GM19397 (cell line): ENCODE results near the gene UTP25.
"Not testable (repeated sequence)": the region's sequence is repeated elsewhere in the genome, so short reads cannot be mapped to it uniquely, and the experiment has no call there.

ENCODE experiments used
- ATAC-seq: cut with Tn5 transposase; IDR thresholded peaks from one replicate; pipeline ENCODE4 v1.9.1; 2021; ENCODE audit warnings: mild to moderate bottlenecking, moderate library complexity; ENCODE audit not compliant: unreplicated experiment

UTP25 gene

DNA sequence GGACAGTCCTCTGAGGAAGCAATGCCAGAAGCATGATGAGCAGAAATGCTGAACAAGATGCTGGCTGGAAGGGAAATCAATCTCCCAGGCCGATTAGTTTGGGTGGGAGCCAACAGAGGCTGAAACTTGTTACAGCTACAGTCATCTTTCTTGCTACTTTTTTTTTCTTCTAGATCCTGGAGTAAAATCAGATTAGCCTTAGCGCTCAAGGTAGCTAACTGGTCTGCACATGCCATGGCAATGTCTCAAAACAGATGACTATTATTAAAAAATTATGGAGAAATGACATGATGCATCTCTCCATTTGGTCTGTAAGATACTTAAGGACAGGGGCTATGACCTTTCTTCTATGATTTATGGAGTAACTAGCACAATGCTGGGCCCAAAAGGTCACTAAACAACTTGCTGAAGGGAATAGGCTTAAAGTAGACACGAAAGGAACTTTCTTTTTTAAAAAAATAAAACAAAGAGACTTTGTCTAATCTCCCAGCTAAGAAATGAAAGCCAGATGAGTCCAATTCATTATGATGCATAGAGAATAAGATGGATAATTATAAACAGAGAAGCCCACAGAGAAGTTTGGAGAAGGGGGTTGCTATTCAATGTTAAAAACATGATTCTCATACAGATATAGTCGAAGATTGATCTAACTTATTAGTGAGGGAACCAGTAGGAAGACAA, 42.5 kb downstream of the UTP25 start:
- no peak for ATAC-seq

DNA sequence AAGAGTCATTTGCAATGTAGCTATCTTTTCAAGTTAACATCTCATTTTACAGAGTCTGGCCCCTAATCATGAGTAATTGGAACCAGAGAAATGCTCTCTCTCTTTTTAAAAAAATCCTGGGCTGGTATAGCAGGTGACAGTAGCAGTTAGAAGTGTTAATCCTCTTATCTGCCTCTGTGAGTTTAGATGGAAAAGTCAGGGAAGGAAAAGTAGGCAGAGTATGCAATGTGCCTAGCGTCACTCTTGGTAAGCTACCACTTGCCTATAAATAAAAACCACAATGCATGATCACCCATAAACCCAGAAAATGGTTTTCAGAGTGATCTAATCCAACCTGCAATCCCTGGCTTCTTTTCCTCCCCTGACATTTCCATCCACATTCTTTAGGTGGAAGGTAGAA, 43.2 kb downstream of the UTP25 start:
- ATAC-seq: no peak

DNA sequence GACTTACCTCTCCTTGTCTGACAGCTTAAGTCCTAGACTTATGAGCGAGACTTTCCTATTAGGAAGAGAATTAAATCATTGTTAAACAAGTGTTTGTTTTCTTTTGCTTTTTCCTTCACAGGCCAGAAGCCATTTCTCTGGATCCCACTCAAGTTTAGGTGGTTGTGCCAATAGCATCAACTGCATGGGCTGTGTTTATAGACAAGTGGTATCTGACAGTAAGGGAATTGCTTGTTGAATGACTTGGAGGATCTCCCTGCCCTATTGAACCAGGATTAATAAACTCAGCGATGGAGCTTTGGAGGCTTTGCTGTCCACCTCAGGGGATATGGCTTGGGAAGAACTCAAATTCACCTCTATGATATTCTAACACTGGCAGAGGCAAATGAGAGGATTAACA, 43.7 kb downstream of the UTP25 start:
- no peak for ATAC-seq

DNA sequence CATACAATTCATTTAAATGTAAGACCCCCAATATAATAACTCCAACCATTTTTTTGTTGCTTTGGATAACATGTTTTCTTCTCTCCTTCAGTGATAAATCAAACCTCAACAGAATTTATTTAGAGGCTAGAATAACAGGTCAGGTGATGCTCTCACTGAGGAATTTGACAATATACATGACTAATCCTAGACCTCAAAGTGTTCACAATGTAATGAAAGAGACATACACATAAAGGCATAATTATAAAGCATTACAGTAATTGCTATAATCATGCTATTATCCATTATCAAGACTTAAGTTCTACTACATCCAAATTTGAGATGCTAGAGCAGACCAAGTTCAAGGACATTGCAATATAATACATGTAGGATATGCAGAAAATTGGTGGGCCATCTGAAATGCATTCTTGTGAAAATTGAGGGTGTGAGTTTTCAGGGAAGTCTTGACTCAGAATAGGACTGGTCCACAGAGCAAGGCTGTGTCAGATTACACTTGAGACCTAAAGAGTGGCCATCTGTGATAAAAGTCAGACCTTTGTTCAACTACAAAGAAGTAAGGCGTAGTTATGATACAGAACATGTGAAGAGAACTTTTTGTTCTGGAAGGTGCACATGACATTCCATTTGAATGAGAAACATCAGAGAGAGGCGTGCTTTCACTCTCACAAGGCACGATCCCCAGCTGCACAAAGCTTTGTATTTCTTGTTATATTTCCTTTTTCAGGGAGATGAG, 45.5 kb downstream of the UTP25 start:
- ATAC-seq: no peak

DNA sequence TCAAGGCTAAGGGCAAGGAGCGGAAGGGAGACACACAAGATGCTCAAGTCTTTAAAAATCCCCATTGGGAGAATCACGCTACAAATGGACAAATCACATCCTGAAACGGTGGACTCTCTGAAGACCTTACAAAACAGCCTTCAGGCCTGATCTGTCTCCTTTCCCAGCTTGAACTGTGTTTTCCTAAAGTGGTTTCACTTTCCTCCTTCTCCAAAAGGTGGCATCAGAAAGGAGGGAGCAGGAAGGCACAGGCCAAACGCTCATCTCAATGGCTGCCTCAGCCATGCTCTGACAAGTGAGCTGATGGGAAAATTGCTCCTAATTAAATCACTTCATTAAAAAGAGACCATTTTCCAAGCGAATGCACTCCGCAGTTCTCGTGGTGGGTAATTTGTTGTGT, 47.7 kb downstream of the UTP25 start:
- no peak for ATAC-seq

DNA sequence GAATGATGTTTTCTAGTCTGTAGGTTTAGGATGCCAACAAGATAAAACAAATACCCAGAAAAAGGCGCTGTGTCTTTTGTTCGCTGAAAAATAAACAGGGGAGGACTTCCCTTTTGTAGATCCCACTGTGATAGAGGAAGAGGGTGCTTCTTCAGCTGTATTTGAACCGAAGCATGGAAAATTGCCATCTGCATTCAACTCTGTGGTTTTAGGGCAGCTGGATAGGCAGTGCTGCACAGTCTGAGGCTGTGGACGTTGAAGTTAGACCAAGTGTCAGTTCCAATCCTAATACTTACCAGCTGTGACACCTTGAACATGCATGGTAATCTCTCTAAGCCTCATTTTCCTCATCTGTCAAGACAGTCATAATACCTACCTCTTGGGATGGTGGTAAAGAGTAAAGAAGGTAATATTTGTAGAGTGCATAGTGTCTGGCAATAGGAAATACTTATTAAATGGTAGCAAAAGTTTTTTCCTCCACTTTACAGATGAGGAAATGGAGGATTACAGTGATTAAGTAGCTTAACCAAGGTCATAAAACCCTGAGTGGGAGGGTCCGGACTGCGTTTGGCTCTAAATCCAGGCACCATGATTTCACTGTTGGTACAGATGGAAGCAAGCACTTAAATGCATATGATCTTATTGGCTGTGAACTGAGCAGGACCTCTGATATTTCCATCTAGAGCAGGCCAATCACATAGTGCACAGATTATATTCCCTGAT, 48.5 kb downstream of the UTP25 start:
- no peak for ATAC-seq

DNA sequence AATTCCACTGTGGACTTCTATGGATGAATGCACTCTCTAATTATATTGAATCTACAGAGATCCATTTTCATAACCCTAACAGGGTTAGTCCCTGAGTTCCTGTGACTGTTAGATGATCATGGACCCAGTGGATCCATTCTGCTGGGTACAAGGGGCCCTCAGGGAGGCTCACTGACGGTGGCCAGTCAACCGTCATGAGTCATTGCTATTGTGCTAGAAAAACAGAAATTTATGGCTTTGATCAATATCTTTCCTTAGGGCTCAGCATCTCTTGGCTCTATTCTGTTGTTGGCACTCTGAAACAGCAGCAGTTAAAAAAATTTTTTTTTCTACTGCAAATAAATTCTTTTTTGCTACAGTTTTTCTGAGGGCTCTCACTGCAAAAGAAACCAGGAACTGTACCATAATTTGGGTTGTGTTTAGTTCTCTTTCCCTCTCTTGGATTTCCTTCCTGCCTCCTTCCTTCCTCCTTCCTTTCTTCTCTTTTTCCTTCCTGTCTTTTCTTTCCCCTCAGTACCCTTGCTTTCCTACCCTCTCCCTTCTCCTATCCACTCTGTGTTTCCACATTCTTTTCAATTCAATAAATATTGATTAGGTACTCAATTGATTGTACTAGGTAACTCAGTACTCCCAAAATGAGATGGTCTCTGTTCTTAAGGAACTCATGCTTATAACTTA, 49.5 kb downstream of the UTP25 start:
- no peak for ATAC-seq

DNA sequence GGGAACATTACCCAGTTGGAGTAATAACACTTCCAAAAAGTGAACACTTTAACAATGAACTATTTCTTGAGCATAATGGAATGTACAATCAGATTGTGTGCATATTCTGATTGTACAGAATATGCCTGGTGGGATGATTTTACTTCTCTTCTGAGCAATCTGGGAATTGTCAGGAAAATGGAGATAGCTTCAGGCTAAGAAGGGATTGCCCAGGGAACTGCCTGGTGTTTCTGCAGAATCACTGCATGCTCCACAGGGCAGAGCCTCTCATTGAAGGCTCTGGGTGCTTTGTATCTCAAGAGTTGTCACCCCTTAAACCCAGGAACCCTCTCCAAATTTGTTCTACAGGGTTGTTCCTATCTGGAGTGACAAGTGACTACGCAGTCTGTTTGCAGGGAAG, 51.2 kb downstream of the UTP25 start:
- ATAC-seq: no peak

DNA sequence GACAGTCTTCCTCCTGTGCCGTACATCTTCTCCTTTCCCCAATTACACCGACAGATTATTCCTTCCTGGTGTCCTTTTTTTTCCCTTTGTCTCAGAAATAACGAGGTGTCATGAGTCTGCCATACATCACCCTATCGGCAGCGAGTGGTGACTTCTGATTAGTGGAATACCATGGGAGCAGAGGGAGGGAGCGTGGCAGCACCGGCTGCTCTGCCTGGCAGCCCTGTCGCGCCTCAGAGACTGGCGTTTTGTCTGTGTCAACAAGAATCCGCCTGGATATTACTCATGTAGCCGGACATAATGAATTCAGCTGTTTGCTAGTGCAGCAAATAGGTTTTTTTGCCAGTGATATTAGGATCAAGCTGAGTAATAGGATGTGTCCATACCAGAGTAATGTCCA, 51.8 kb downstream of the UTP25 start:
- ATAC-seq: no peak

DNA sequence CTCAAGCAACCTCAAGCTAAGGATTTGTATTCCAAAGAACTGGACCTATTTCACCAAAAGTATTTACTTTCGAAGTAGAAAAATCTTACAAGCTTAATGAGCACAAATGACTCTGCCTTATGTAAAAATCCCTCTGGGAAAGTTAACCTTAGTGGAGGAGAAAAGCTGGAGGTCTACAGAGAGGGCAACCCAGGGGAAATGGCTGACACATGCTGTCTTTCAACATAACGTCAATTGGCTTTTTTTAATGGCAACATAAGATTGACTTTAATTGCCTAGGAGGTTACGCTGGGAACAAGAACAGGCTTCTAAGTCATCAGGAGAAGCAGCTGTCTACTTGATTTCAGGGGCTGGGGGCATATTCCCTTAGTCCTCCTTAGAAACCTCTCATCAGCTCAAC, 52.3 kb downstream of the UTP25 start:
- no peak for ATAC-seq

DNA sequence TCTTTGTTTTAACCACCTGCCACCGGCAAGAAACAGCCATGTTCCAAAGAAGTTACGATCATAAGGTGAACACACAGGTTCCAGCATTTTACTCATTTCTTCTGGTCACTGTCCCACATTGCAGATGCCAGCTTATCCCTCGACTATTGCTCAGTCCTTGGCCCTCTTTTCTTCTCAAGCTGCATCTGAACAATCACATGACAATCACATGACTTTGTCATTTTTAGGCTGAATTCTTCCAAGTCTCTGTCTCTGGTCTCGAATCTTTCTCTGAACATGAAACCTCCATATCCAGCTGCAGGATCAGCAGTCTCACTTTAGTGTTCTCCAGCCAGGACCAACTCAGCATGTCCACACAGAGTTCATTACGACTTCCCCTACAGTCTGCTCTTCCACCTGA, 53.8 kb downstream of the UTP25 start:
- ATAC-seq: no peak

DNA sequence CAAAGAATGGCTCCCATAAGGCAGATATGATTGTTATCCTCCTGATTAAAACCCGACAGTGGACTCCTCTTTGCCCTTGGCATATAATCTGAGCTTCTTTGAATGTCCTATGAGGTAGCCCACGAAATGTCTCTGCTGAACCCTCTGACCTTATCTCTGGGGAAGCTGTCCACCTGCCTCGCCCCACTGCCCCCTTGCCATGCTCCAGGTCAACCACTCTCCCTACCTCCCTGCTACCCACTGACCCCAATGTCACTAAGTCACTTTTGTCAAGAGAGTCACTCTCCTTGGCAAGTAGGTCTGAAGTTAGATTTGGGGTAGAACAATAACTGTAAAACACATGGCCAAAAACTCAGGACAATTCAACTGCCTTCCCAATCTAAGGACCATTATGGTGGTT, 54.5 kb downstream of the UTP25 start:
- ATAC-seq: no peak

DNA sequence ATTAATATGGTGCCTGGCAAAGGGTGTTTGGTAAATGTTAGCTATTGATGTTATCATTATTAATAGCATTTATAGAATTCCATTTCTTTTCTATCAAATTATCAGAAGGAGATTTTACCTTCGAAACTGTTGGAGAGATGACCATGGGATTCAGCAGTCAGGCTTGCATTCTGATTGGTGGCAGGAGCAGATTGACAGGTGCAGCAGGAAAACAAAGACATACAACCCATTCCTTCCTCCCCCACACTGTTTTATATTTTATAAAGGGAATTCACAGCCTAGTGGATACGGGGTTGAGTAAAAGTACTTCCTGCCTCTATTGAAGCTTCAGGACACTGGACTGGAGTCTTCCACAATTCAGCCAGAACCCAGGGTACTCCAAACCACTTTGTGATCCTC, 55.2 kb downstream of the UTP25 start:
- no peak for ATAC-seq

DNA sequence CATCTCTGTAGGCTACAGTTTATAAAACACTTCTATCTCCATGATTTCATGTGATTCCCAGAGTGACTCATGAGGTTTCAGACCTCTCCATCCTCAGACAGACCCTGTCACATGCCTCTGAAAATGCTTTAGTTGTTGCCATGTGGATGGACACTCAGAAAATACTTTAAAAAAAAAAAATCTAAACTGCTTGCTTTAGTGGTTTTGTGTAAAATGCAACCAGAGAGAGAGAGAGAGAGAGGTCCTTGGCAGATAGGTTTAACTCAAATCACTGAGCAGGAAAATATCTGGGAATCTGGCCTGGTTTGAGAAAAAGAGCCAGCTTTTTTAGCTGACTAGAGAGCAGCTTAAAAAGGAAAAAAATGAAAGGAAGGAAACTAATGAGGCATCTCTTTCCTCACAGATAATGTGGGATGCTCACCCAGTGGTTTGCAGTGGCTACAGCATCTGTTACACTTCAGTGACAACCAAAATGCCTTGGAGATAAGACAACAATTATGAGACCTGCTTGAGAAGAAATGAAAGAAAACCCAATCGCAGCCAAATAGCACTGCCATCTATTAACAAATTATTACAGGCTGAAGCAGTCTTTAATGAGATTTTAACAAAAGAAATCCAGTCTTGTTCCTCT, 55.7 kb downstream of the UTP25 start:
- no peak for ATAC-seq

DNA sequence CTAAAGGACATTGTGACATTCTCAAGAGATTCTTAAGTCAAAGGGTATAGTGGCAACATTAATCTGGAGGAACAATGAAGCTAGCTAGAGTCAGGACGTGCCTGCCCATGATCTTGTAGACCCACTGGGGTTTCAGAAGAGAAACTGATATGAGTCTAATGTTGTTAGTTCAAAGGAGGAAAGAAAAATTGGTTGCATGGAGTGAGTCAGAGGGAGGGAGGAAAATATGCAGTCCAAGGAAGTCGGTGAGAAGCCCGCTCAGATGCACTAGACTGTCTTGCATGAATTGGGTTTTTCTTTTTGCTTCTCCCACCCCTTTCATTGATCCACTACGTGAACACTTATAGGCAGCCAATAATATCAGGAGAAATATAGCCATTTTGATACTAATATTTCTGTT, 56.5 kb downstream of the UTP25 start:
- no peak for ATAC-seq

DNA sequence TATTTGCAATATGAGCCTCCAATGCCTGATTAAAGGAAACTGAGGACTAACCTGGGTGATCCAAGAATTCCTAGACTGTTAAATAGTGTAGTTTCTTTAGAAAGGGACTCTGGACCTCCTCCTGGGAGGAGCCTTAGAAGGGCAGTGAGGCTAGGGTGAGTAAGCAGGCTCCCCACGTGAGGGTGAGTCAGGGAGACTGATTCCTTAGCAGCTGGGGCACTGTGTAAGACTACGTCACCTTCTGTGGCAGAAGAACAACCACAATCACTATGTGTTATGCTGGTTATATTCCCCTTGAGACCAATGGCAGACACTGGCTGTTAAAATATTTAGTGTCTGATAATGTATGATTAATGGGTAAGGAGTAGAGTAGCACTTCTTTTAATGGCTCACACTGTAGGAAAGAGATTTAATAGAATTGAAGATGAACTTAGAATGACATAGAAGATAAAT, 56.9 kb downstream of the UTP25 start:
- peak; percentile 71 for ATAC-seq

DNA sequence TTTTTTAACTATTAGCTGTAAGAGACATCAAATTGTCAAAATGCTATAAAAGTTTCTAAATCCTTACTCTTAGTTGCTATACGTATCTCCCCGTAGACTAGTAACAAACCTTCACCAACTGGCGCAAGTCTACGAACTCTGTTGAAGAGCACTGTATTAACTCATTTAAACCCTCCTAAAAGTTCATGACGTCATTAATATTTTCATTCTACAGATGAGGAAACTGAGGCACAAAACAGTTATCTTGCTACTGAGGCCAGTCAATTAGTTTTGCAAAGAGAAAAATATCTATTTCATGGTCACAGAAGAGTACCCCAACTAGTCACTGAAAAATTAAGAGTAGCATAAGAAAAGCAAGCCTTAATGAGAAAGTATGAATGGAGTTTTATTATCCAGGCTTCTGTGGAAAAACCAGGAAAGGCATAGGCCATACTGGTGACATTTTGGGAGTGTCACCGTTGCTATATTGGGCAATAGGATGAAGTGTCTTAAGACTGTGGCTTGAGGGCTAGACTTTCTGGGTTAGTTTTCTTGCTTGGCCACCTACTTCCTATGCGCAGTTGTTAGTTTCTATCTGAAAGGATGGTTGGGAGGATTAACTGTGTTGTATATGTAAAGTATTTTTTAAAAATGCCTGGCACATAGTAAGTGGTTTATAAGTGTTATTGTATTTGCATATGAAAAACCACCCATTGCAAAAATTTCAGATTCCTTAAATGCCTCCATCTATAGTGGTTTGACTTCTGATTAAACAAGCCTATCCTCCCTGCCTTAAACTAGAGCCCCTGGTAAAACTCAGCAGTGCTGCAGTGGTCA, 57.8 kb downstream of the UTP25 start:
- no peak for ATAC-seq

DNA sequence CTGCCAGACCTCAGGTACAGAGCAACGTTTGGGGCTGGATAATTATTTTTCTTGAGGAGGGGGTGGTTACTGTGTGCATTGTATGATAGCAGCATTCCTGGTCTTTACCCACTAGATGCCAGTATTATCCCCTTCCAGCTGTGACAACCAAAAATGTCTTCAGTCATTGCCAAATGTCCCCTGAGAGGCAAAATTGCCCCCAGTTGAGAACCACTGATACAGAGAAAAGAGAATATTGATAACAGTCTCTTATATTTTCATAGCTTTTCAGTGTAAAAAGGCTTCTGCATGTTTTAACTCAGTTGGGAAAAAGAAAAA, 58.4 kb downstream of the UTP25 start:
- no peak for ATAC-seq

DNA sequence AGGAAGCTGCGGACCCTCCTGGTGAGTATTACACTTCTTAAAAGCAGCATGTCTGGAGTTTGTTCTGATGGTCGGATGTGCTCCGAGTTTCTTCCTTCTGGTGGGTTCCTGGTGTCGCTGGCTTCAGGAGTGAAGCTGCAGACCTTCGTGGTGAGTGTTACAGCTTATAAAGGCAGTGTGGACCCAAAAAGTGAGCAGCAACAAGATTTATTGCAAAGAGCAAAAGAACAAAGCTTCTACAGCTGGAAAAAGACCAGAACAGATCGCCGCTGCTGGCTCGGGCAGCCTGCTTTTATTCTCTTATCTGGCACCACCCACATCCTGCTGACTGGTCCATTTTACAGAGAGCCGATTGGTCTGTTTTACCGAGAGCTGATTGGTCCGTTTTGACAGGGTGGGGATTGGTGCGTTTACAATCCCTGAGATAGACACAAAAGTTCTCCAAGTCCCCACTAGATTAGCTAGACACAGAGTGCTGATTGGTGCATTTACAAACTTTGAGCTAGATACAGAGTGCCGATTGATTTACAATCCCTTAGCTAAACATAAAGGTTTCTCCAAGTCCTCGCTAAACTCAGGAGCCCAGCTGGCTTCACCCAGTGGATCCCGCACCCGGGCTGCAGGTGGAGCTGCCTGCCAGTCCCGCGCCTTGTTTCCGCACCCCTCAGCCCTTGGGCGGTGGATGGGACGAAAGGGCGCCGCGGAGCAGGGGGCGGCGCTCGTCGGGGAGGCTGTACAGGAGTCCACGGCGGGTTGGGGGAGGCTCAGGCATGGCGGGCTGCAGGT, 60.7 kb downstream of the UTP25 start:
- ATAC-seq: not testable (repeated sequence)

DNA sequence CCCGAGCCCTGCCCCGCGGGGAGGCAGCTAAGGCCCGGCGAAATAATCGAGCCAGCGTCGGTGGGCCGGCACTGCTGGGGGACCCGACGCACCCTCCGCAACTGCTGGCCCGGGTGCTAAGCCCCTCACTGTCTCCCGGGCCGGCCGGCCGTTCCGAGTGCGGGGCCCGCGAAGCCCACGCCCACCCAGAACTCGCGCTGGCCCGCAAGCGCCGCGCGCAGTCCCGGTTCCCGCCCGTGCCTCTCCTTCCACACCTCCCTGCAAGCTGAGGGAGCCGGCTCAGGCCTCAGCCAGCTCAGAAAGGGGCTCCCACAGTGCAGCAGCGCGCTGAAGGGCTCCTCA, 61.3 kb downstream of the UTP25 start:
- ATAC-seq: no peak
